Activated CD8-positive, alpha-beta memory T cell treated with anti-CD3 and anti-CD28 coated beads for 36 hours (primary cell): ENCODE measurements around the gene TFRC. TPM values are rescaled to one million over a fixed set of nuclear protein-coding genes. Genes with fewer than 3 reads are reported as not detected.
"Not testable (repeated sequence)": the region's sequence is repeated elsewhere in the genome, so short reads cannot be mapped to it uniquely, and the experiment has no call there.

ENCODE experiments used
- CTCF ChIA-PET: fragments of 350-600 bp; sonication (Branson Sonifier 250); formaldehyde crosslinking; loops from one replicate; lab custom pipeline; 2021; ENCODE audit warnings: antibody characterized with exemption; lab: Charles Lee
- POLR2A ChIA-PET: fragments of 350-600 bp; sonication (Branson Sonifier 250); formaldehyde crosslinking; loops from one replicate; lab custom pipeline; 2021; ENCODE audit warnings: antibody characterized with exemption; lab: Charles Lee
- total RNA-seq, 2 experiments: library from RNA; stranded (reverse); gene quantifications; one replicate each; pipeline ENCODE4 v1.2.3, GENCODE V29; 2021

Gene TFRC
- total RNA-seq, 2 experiments from 2014 or later: 775 to 779 TPM

DNA sequence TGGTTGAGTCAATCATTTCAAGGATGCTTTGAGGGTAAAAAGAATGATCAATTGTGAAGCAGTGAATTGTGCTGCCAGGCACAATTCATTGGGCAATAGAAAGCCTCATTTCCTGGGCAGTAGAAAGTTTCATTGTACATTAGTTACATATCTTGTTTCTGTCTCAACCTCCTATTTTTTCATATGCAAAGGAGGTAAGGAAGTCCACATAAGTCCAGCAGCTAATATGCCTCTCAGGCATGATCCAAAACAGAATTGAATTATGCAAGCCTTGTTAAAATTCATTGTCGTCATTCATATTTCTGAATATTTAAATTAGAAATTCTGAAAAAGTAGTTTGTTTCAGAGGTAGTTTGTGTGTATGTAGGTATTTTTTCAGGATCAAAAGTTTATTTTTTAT is 65.8 kb downstream of the TFRC start:
- ChIA-PET POLR2A (no interaction called here), CTCF (no interaction called here)

- CTCF ChIA-PET: interaction anchor here (1.0 kb wide), 1 partner anchor 9 kb away, joined by 4 read pairs; no protein-coding TSS in a partner anchor
These were observed 68.1 kb downstream of the TFRC start for GRCh38 chr3:196013587-196014487.

DNA sequence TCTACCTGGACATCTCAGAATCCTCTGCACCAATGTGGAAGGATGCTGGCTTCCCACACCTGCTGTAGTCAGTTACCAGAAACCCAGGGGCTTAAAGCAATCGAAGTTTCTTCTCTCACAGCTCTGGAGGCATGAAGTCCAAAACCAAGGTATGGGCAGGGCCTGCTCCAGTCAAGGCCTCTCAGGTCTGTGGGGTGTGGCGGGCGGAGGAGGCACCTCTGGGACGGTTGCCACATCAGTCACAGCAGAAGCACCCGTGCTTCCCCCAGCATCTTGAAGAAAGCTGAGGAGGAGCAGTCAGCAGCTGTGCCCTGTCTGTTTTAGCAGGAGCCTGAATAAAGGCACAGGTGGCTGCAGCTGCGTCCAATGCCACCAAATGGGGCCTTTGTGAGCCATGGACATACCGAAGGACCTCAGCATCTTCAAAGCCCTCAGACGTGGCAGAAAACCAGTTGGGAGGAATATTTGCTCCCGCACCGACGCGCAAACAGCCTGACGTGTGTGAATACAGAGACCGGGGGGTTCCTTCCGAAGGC is 68.9 kb downstream of the TFRC start:
- ChIA-PET POLR2A (no interaction called here), CTCF (interaction anchor here (1.0 kb wide), 1 partner anchor 10 kb away, joined by 4 read pairs; no protein-coding TSS in a partner anchor)

More at GRCh38 chr3:196013587-196014487, 68.1 kb downstream of the TFRC start:
- POLR2A ChIA-PET: no interaction called here

GRCh38 chr3:196012481-196012880 is 69.4 kb downstream of the TFRC start:
- POLR2A ChIA-PET: no interaction called here
- CTCF ChIA-PET: no interaction called here

DNA sequence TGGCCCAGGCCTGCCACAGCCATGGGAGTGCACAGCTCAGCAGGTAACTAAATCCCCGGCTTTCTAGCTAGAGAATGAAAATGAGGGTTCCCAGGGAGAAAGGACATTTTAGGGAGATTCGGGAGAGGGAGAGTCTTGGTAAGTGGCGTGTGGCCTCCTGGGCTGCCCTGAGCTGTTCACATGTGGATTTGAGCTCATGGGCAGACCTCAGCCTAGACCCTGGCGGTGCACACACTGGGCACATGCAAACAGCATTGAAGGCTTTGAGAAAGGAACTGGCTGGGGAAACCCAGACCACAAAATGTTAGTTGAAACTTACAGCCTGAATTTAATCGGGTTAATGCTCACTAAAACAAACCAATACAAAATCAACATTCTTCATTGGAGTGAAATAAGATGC is 72.4 kb downstream of the TFRC start:
- CTCF ChIA-PET: no interaction called here
- POLR2A ChIA-PET: no interaction called here

- ChIA-PET POLR2A (no interaction called here), CTCF (no interaction called here)
These were observed 73.0 kb downstream of the TFRC start for GRCh38 chr3:196008929-196009328.

DNA sequence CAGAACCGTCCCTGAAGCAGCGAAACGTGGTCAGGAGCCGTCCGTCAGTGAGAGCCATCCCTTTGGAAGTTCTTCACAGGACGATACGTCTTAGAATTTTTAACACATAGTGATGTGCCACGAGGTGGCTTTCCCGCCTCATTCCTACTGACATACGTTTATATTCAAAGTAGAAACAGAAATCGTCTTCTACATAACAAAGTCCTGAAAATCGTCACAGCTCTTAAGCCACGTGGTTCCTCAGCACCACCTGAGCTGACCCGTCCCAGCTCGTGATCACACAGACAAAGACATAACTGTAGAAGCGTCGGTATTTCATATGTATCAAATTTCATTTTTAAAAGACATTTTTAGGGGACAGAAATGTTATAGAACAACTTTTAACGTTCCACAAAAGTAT is 73.5 kb downstream of the TFRC start:
- ChIA-PET POLR2A (no interaction called here), CTCF (no interaction called here)

DNA sequence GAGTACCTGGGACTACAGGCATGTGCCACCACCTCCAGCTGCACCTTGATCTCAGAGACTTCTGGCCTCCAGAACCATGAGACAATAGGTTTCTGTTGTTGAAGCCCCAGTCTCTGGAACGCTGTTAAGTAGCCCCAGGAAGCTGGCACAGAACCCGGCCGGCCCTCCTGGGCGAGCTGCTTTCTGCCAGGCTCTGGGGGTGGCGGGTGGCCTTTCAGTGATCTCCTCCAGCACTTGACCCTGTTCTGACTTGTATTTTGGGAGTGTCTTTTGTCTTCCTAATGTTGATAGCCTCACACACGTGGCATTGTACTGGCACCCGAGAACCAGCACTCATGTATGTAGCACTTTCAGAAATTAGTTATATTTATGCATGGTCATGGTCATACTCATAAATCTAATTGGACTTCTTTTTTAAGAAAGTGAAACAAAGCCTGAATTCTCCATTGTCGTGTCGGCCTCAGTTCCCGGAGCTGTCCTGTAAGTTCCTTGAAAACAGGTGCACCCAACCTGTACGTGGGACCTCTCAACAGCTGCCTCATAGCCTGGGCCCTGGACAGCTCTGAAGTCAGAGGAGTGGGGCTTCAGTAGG is 74.0 kb downstream of the TFRC start:
- ChIA-PET POLR2A (no interaction called here), CTCF (no interaction called here)

GRCh38 chr3:196005338-196005737 is 76.6 kb downstream of the TFRC start:
- CTCF ChIA-PET, POLR2A ChIA-PET: not testable (repeated sequence)

DNA sequence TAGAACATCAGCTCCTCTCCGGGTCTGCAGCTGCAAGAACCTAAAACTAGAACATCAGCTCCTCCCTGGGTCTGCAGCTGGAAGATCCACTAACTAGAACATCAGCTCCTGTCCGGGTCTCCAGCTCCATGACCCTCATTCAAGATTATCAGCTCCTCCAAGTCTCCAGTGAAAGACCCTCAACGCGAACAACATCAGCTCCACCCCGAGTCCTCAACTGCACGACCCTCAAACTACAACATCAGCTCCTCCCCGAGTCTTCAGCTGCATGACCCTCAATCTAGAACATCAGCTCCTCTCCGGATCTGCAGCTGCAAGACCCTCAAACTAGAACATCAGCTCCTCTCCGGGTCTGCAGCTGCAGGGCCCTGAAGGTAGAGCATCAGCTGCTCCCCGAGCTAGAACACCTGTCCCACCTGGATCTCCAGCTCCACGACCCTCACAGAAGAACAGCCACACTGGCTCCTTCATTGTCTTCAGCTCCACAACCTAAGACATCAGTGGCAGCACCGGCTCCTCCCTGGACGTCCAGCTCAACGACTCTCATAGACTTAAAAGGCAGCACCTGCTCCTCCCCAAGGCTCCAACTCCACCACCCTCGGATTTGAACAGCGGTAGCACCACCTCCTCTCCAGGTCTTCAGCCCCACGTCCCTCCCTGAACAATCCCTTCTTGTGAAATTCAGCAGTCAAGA is 77.4 kb downstream of the TFRC start:
- POLR2A ChIA-PET, CTCF ChIA-PET: not testable (repeated sequence)

GRCh38 chr3:196003611-196004010 is 78.3 kb downstream of the TFRC start:
- POLR2A ChIA-PET: no interaction called here
- CTCF ChIA-PET: no interaction called here

- POLR2A ChIA-PET: not testable (repeated sequence)
- CTCF ChIA-PET: interaction anchor here (0.6 kb wide), 1 partner anchor 282 kb away, joined by 3 read pairs; no protein-coding TSS in a partner anchor
These were observed 79.2 kb downstream of the TFRC start for GRCh38 chr3:196002721-196003120.

DNA sequence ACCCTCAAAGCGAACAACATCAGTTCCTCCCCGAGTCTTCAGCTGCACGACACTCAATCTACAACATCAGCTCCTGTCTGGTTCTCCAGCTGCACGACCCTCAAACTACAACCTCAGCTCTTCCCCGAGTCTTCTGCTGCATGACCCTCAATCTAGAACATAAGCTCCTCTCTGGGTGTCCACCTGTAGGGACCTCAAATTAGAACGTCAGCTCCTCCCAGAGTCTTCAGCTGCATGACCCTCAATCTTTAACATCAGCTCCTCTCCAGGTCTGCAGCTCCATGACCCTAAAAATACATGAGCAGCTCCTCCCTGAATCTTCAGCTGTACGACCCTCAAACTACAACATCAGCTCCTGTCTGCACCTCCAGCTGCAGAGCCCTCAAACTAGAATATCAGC is 80.7 kb downstream of the TFRC start:
- POLR2A ChIA-PET: not testable (repeated sequence)
- CTCF ChIA-PET: interaction anchor here (1.1 kb wide), 1 partner anchor 151 kb away, joined by 3 read pairs; no protein-coding TSS in a partner anchor

GRCh38 chr3:196000360-196000950 is 81.4 kb downstream of the TFRC start:
- CTCF ChIA-PET: interaction anchor here (1.1 to 2.2 kb wide), 2 partner anchors 150 kb away, joined by 3 to 7 read pairs; no protein-coding TSS in a partner anchor
- POLR2A ChIA-PET: not testable (repeated sequence)

- ChIA-PET CTCF (interaction anchor here (2.2 kb wide), 1 partner anchor 149 kb away, joined by 7 read pairs; no protein-coding TSS in a partner anchor), POLR2A (no interaction called here)
These were observed 82.0 kb downstream of the TFRC start for GRCh38 chr3:195999896-196000295.
